Hindlimb muscle (tissue), 1 donor: ENCODE results near the gene ZAP70. TPM values are rescaled to one million over a fixed set of nuclear protein-coding genes. Genes with fewer than 3 reads are reported as not detected.

Experiments
- DNase-seq: peaks from one replicate; pipeline ENCODE4 v3.0.0-alpha.2; 2013
- polyA plus RNA-seq: library from polyadenylated mRNA; unstranded; fragments of 120-200 nt; gene quantifications from one replicate; pipeline ENCODE4 v1.2.1, GENCODE V29; 2013; ENCODE audit not compliant: insufficient read length

Gene ZAP70
- polyA plus RNA-seq, 1 donor, result 3.6 TPM

DNA sequence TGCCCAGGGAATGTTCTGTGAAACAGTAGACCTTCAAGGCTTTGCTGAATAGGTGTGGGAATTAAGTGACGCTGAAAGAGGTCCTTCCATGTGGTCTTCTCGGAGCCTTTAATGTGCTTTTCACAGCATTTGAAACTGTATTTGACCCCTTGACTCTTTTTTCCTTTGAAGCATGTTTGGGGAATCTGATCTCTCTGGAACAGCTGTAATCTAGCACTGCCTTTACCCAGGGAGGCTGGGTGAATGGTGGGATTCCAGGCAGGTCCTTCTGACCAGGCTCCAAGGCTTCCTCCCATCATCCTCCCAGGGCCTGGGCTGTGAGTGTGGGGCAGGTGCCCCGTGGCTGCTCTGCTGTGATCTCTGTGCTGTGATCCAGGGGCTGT lies 4.2 kb downstream of the ZAP70 start:
- DNase-seq, result no peak

GRCh38 chr2:97718051-97718882 lies 4.9 kb downstream of the ZAP70 start:
- no peak for DNase-seq

DNA sequence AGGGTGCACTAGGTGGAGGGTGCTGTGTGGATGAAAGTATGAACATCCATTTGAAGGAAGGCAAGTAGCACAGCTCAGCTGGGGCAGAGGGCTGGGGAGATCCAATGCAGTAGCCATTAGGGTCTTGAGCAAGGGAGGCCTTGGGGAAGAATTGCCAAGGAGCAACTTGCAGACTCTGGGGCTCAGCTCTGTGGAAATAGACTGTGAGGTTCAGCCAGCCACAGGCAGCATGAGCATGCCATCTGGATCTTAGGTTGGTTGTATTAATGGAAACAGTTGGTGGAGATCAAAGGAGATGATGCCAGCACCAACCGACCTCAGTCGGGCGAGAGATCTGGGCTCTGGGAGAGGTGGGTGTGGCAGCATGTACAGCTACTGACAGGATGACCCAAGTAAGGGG lies 5.6 kb downstream of the ZAP70 start:
- DNase-seq, result no peak

- DNase-seq, result no peak
Measured at GRCh38 chr2:97719362-97720155, 6.2 kb downstream of the ZAP70 start.

- no peak for DNase-seq
Measured at GRCh38 chr2:97720746-97721145, 7.4 kb downstream of the ZAP70 start.

DNA sequence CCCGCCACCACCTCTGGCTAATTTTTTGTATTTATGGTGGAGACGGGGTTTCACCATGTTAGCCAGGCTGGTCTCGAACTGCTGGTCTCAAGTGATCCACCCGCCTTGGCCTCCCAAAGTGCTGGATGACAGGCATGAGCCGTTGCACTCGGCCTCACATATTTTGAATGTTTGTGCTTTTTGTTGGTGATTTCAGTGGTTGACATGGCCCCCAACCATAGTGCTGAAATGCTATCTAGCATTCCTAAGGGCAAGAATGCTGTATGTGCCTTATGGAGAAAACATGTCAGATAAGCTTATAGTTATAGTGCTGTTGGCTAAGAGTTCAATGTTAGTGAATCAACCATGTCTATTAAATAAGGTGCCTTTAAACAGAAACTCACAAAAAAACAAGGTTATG lies 8.9 kb downstream of the ZAP70 start:
- no peak for DNase-seq

DNA sequence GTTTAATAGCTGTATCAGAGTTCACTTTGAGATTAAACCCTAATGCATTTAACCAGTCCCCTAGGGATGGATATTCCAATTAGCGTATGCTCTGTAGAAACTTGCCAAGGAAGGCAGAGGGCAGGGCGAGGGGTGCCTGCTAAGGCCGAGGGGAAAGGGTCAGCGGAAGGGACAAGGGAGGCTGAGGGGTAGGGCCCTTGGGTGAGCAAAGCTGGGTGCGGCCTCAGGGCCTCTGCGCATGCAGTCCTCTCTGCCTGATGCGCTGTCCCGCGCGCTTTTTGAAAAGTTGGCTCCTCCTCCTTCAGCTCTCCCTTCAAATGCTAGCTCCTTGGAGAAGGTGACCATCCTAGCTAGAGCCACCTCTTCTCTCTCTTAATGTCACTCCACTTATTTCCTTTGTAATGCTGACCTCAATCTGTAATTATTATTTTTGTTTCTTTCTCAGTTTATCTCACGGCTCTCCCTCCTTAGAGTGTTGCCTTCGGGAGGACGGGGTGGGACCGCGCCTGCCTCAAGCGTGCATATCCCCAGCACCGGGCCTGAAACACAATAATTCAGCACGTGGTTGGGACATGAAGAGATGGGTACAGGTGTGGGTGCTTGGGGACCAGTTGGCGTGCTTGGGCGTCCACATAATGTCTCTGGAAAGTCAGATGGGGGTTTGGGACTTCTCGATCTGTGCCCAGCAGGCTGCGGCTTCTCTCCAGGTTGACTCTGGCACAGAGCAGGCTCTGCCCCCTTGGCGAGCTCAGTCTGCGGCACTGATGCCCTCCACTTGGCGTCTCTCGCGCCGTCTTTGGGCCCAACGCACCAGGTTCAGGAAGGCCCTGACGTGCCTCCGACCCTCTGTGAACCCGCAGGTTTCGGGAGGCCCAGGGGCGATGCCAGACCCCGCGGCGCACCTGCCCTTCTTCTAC lies 10.0 kb downstream of the ZAP70 start:
- no peak for DNase-seq

DNA sequence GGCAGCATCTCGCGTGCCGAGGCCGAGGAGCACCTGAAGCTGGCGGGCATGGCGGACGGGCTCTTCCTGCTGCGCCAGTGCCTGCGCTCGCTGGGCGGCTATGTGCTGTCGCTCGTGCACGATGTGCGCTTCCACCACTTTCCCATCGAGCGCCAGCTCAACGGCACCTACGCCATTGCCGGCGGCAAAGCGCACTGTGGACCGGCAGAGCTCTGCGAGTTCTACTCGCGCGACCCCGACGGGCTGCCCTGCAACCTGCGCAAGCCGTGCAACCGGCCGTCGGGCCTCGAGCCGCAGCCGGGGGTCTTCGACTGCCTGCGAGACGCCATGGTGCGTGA lies 10.7 kb downstream of the ZAP70 start:
- DNase-seq, result no peak

GRCh38 chr2:97724501-97724900 lies 11.1 kb downstream of the ZAP70 start:
- no peak for DNase-seq

GRCh38 chr2:97724946-97725688 lies 11.7 kb downstream of the ZAP70 start:
- no peak for DNase-seq

- peak; percentile 32 for DNase-seq
Measured at GRCh38 chr2:97726261-97727064, 13.1 kb downstream of the ZAP70 start.

DNA sequence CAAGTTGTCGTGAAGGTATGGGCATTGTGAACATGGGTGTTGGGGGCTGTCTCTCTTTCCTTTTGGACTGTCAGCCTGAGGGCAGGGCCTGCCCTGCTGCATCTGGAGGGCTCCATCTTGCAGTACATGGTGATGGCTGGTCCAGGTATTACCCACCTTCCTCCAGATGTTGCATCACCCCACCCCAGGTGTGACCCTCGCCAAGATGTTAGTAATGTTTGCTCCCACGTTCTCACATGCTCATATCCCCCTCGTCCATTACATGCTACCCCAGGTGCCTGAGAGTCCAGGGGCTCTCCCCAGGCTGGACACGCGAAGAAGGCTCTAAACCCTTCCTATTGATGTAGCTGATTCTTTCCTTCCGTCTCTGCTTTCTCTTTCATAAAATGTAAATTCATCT lies 13.9 kb downstream of the ZAP70 start:
- DNase-seq, result no peak

GRCh38 chr2:97728091-97728731 lies 14.8 kb downstream of the ZAP70 start:
- peak; percentile 65 for DNase-seq

DNA sequence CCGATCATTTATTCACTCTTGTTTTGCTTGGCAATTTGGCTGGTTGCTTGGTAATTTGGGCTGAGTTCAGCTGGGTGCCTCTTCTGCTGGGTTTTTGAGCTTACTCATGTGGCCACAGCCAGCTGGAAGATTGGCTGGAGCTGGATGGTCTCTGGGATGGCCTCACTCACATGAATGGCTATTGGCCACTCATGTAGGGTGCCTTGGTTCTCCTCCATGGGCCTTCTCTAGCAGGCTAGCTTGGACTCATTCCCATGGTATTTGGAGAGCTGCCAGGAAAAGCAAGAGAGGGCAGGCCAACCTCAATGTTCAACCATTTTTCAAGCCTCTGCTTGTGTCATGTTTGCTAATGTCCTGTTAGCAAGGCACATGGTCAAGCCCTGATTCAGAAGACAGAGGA lies 16.9 kb downstream of the ZAP70 start:
- DNase-seq, result no peak

GRCh38 chr2:97731274-97732020 lies 18.1 kb downstream of the ZAP70 start:
- DNase-seq, result no peak

DNA sequence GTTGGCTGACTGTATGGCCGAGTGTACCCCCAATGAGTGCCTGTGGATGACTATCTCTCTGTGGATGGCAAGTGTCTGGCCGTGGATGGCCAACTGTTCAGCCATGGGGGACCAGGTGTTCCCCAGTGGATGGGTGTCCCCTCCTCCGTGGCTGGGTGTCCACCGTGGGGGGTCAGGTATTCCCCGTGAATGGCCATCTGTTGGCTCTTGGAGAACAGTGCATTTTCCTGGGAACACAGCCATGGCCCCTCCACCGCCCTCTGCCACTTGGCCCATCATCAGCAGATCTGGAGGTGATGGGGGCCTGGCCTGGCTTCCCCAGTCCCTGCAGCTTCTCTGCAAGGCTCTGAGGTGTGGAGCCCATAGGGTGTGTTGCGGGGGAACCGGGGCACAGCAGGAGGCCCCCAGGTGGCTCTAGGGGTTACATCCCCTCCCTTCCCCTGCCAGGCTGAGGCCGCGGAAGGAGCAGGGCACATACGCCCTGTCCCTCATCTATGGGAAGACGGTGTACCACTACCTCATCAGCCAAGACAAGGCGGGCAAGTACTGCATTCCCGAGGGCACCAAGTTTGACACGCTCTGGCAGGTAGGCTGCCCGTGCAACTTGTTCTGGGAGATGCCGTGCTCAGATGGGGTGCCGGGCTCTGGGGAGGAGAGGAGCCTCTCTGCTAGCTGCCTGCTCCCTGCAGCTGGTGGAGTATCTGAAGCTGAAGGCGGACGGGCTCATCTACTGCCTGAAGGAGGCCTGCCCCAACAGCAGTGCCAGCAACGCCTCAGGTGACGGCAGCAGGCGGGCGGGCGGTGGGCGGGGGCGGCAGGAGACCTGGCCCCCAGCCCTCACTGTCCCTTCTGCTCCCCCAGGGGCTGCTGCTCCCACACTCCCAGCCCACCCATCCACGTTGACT lies 19.3 kb downstream of the ZAP70 start:
- DNase-seq, result no peak

DNA sequence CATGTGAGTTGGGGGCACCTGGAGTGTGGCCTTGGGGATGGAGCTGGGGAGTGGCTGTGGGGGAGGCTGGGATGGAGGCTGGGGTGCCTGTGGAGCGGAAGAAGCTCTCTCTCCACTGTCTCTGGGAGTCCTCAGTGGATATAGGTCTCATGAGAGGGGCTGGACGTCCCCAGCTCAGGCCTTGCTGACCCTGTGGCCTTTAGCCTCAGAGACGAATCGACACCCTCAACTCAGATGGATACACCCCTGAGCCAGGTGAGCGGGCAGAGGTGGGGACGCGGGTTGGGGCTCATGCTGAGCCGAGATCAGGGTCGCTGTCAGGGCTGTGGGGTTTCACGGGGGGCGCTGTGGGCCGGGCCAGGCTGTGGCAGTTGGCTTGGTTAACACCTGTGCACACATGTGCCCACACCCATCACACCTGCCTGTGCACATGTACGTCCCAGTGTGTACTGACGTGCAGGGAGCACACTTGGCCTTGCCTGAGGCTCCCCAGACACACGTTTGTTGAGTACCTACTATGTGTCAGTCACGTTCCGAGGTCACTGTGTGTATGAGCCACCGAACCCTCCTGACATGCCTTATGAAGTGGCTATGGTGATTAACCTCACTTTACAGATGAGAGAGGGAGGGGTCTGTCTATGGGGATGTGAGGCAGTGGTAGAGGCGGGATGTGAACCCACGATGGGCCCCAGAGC lies 20.1 kb downstream of the ZAP70 start:
- no peak for DNase-seq
